ENCODE results near the gene IMPDH2.

IMPDH2 gene

GRCh38 chr3:48985831-48986376, 43.3 kb downstream of the IMPDH2 start:
- Histone ChIP-seq H3K9ac (no peak overlapping the region), H3K27ac (no peak overlapping the region), H2AFZ (no peak overlapping the region), H3K79me2 (peaks cover 13% of the 10 kb centered on the region), H3K27me3 (ENCODE audit: control insufficient read depth, insufficient read depth, low read length) (no peaks in the 10 kb centered on the region), H3K4me3 (ENCODE audit: low read depth, low read length) (no peak overlapping the region), H3K4me1 (peaks cover 11% of the 10 kb centered on the region), H3K4me2 (ENCODE audit: low read length) (no peak overlapping the region), H3K36me3 (ENCODE audit: control insufficient read depth, insufficient read depth, low read length) (no peaks in the 10 kb centered on the region), H3K9me3 (ENCODE audit: control insufficient read depth, low read length) (no peaks in the 10 kb centered on the region)
- TF ChIP-seq CTCF (IDR thresholded peaks at IDR 0.05): no peak

GRCh38 chr3:48984663-48985062, 44.5 kb downstream of the IMPDH2 start:
- H3K9me3 ChIP-seq (ENCODE audit: control insufficient read depth, low read length): no peaks in the 10 kb centered on the region
- H2AFZ ChIP-seq: no peak overlapping the region
- no peak overlapping the region for H3K4me2 ChIP-seq (ENCODE audit: low read length)
- no peak for TF ChIP-seq CTCF (IDR thresholded peaks at IDR 0.05)
- H3K27ac ChIP-seq: no peak overlapping the region
- no peak overlapping the region for H3K4me3 ChIP-seq (ENCODE audit: low read depth, low read length)
- peaks cover 10% of the 10 kb centered on the region for H3K4me1 ChIP-seq
- no peaks in the 10 kb centered on the region for H3K36me3 ChIP-seq (ENCODE audit: control insufficient read depth, insufficient read depth, low read length)
- peaks cover 9% of the 10 kb centered on the region for H3K79me2 ChIP-seq
- H3K27me3 ChIP-seq (ENCODE audit: control insufficient read depth, insufficient read depth, low read length): no peaks in the 10 kb centered on the region
- H3K9ac ChIP-seq: no peak overlapping the region

- H3K27ac ChIP-seq: no peak overlapping the region
- H3K36me3 ChIP-seq (ENCODE audit: control insufficient read depth, insufficient read depth, low read length): no peaks in the 10 kb centered on the region
Observed at GRCh38 chr3:48983096-48983495, 46.1 kb downstream of the IMPDH2 start.

GRCh38 chr3:48982686-48983085, 46.5 kb downstream of the IMPDH2 start:
- no peak overlapping the region for H2AFZ ChIP-seq
- no peak overlapping the region for H3K27ac ChIP-seq
- no peak overlapping the region for H3K9ac ChIP-seq
- no peak overlapping the region for H3K4me2 ChIP-seq (ENCODE audit: low read length)
- no peaks in the 10 kb centered on the region for H3K36me3 ChIP-seq (ENCODE audit: control insufficient read depth, insufficient read depth, low read length)
- no peaks in the 10 kb centered on the region for H3K9me3 ChIP-seq (ENCODE audit: control insufficient read depth, low read length)
- no peak overlapping the region for H3K4me3 ChIP-seq (ENCODE audit: low read depth, low read length)
- no peaks in the 10 kb centered on the region for H3K79me2 ChIP-seq
- no peak for TF ChIP-seq CTCF (IDR thresholded peaks at IDR 0.05)
- peaks cover 1% of the 10 kb centered on the region for H3K4me1 ChIP-seq
- no peaks in the 10 kb centered on the region for H3K27me3 ChIP-seq (ENCODE audit: control insufficient read depth, insufficient read depth, low read length)

More at GRCh38 chr3:48983096-48983495, 46.1 kb downstream of the IMPDH2 start:
- Histone ChIP-seq H2AFZ (no peak overlapping the region), H3K9ac (no peak overlapping the region), H3K9me3 (ENCODE audit: control insufficient read depth, low read length) (no peaks in the 10 kb centered on the region), H3K79me2 (peaks cover 3% of the 10 kb centered on the region), H3K4me1 (peaks cover 5% of the 10 kb centered on the region), H3K4me2 (ENCODE audit: low read length) (no peak overlapping the region), H3K4me3 (ENCODE audit: low read depth, low read length) (no peak overlapping the region), H3K27me3 (ENCODE audit: control insufficient read depth, insufficient read depth, low read length) (no peaks in the 10 kb centered on the region)
- TF ChIP-seq CTCF (IDR thresholded peaks at IDR 0.05): no peak

- Histone ChIP-seq H3K79me2 (no peaks in the 10 kb centered on the region), H3K27ac (no peak overlapping the region), H3K9me3 (ENCODE audit: control insufficient read depth, low read length) (no peaks in the 10 kb centered on the region), H3K9ac (no peak overlapping the region), H3K4me2 (ENCODE audit: low read length) (no peak overlapping the region), H2AFZ (no peak overlapping the region), H3K4me3 (ENCODE audit: low read depth, low read length) (no peak overlapping the region), H3K36me3 (ENCODE audit: control insufficient read depth, insufficient read depth, low read length) (no peaks in the 10 kb centered on the region), H3K27me3 (ENCODE audit: control insufficient read depth, insufficient read depth, low read length) (no peaks in the 10 kb centered on the region), H3K4me1 (no peaks in the 10 kb centered on the region)
- no peak for TF ChIP-seq CTCF (IDR thresholded peaks at IDR 0.05)
Observed at GRCh38 chr3:48982016-48982415, 47.2 kb downstream of the IMPDH2 start.

All from parathyroid adenoma (tissue), 2 donors.